ENCODE measurements around the gene P4HA2. TPM values are rescaled to one million over a fixed set of nuclear protein-coding genes. Genes with fewer than 3 reads are reported as not detected.

Gene P4HA2
- total and polyA plus RNA-seq, 2 of the 13 experiments (the other 11 are each of a cell fraction or from before 2014, with no cell fraction given): 37.7 to 126 TPM

- CTCF ChIA-PET (ENCODE audit: low intra/inter-chr PET ratio, low total read pairs): no interaction called here
These were observed 5.0 kb downstream of the P4HA2 start for GRCh38 chr5:132222649-132223038.

More at GRCh38 chr5:132222649-132223038, 5.0 kb downstream of the P4HA2 start:
- intact Hi-C loops (cut with micrococcal nuclease; ENCODE audit: unreplicated experiment) (no loop called here), in situ Hi-C loops (cut with HindIII; ENCODE audit: extremely low pct_ligation_motif_present, low pct_unique_long_range_greater_than_20kb) (no loop called here)
- POLR2A ChIA-PET: no interaction called here
- no peak overlapping the region for H3K4me2 ChIP-seq (ENCODE audit: low read depth, low read length)
- H3K4me1 ChIP-seq (ENCODE audit: insufficient read depth, low read length): peaks cover 36% of the 10 kb centered on the region
- H2AFZ ChIP-seq (ENCODE audit: low read length): no peak overlapping the region
- no peak overlapping the region for H3K4me3 ChIP-seq (replicated peaks in 1 of 3; ENCODE audit: insufficient read depth in 1 of 3, low read depth in 2 of 3, low read length in 3 of 3)
- FAIRE-seq: no peak
- 96% methylated on average over 3 of the region's 3 CpGs for WGBS (ENCODE audit: low lambda C conversion rate)
- H3K27me3 ChIP-seq (ENCODE audit: control insufficient read depth in 1 of 2, insufficient read depth in 2 of 2, low read length in 2 of 2): no peaks in the 10 kb centered on the region; a peak in 1 of 5 replicates
- peaks cover 0 to 22% of the 10 kb centered on the region in 2 experiments; a peak in 3 of 5 replicates for H3K36me3 ChIP-seq (replicated peaks in 1 of 2; ENCODE audit: control insufficient read depth in 1 of 2, insufficient read depth in 2 of 2, low read length in 2 of 2)
- TF ChIP-seq SETDB1 (CRISPR knock-in tag; IDR thresholded peaks at IDR 0.05; ENCODE audit: borderline replicate concordance) (no peak), ZNF451 (CRISPR knock-in tag; IDR thresholded peaks at IDR 0.05) (no peak), ZNF788 (CRISPR knock-in tag; IDR thresholded peaks at IDR 0.05; ENCODE audit: borderline replicate concordance) (no peak), ARHGAP35 (CRISPR knock-in tag; IDR thresholded peaks at IDR 0.05; ENCODE audit: borderline replicate concordance) (no peak), PAX8 (CRISPR knock-in tag; IDR thresholded peaks at IDR 0.05; ENCODE audit: borderline replicate concordance) (no peak), ZBTB3 (CRISPR knock-in tag; IDR thresholded peaks at IDR 0.05; ENCODE audit: borderline replicate concordance, low read depth) (no peak), MEIS1 (CRISPR knock-in tag; IDR thresholded peaks at IDR 0.05; ENCODE audit: borderline replicate concordance) (no peak), ARID2 (CRISPR knock-in tag; IDR thresholded peaks at IDR 0.05; ENCODE audit: borderline replicate concordance) (no peak), TAF15 (IDR thresholded peaks at IDR 0.05; ENCODE audit: low read depth, low read length, poor library complexity, severe bottlenecking) (no peak), CREB1 (IDR thresholded peaks at IDR 0.05) (no peak), CREB1 (CRISPR knock-in tag; IDR thresholded peaks at IDR 0.05) (no peak), ZNF207 (IDR thresholded peaks at IDR 0.05; ENCODE audit: borderline replicate concordance) (no peak), ARNT (IDR thresholded peaks at IDR 0.05) (no peak), ZNF703 (CRISPR knock-in tag; IDR thresholded peaks at IDR 0.05; ENCODE audit: borderline replicate concordance) (no peak), SIN3B (IDR thresholded peaks at IDR 0.05; ENCODE audit: low read length) (no peak), ZNF24 (IDR thresholded peaks at IDR 0.05) (no peak)
- TF ChIP-seq, protein P1, sequence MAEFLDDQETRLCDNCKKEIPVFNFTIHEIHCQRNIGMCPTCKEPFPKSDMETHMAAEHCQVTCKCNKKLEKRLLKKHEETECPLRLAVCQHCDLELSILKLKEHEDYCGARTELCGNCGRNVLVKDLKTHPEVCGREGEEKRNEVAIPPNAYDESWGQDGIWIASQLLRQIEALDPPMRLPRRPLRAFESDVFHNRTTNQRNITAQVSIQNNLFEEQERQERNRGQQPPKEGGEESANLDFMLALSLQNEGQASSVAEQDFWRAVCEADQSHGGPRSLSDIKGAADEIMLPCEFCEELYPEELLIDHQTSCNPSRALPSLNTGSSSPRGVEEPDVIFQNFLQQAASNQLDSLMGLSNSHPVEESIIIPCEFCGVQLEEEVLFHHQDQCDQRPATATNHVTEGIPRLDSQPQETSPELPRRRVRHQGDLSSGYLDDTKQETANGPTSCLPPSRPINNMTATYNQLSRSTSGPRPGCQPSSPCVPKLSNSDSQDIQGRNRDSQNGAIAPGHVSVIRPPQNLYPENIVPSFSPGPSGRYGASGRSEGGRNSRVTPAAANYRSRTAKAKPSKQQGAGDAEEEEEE (CRISPR knock-in tag; IDR thresholded peaks at IDR 0.05; ENCODE audit: borderline replicate concordance): no peak
- H3K79me2 ChIP-seq (ENCODE audit: insufficient read depth, low read length): peaks cover 24% of the 10 kb centered on the region
- H4K20me1 ChIP-seq (ENCODE audit: insufficient read depth, low read length): no peaks in the 10 kb centered on the region
- BruUV-seq (replicated peaks): no TSS peak
- no peak for ATAC-seq
- H3K9ac ChIP-seq (ENCODE audit: insufficient read depth, low read depth, low read length): no peak overlapping the region
- DNase-seq (ENCODE audit: low spot score): no peak
- no peak overlapping the region for H3K27ac ChIP-seq (ENCODE audit: extremely low read length, insufficient read depth, low read length)
- no peaks in the 10 kb centered on the region for H3K9me3 ChIP-seq (ENCODE audit: low read length)
